SK-N-SH (cell line): ENCODE measurements around the gene HEY2. TPM values are rescaled to one million over a fixed set of nuclear protein-coding genes. Genes with fewer than 3 reads are reported as not detected.

Experiments
- CTCF ChIA-PET: fragments of 300-600, 350-600 bp; formaldehyde crosslinking; extraction: SDS; loops from one replicate; lab custom pipeline; 2021; lab: Yijun Ruan, JAX
- POLR2A ChIA-PET: fragments of 350-600 bp; sonication (Branson Sonifier 250); formaldehyde crosslinking; extraction: SDS; loops from one replicate; lab custom pipeline; 2020; ENCODE audit warnings: antibody characterized with exemption, inconsistent platforms; lab: Yijun Ruan, JAX
- DNase-seq: peaks from one replicate; pipeline ENCODE4 v3.0.0; 2012
- H2AFZ ChIP-seq: fragments of 200-600 bp; sonication (generic); 2 replicates; pipeline ENCODE4 v1.8.1; 2016; ENCODE audit warnings: antibody characterized with exemption, mild to moderate bottlenecking, low read depth
- H3F3A ChIP-seq: fragments of 200-600 bp; sonication (generic); replicated peaks from 2 replicates; pipeline ENCODE3; 2016; ENCODE audit warnings: antibody characterized with exemption, mild to moderate bottlenecking; ENCODE audit not compliant: insufficient read depth
- H3K27ac ChIP-seq, 2 experiments: fragments of 200-500 bp in 1 of 2; fragments of 200-600 bp in 1 of 2; sonication (Bioruptor generic) in 1 of 2; sonication (generic), shearing (Covaris generic) in 1 of 2; 2 replicates each; pipeline versions ENCODE4 v1.5.1 to v1.6.1; 2014 to 2016; ENCODE audit warnings: low read depth in 2 of 2, inconsistent platforms in 1 of 2, low read length in 1 of 2, mild to moderate bottlenecking in 1 of 2, mixed read lengths in 1 of 2
- H3K27me3 ChIP-seq: fragments of 200-600 bp; sonication (generic), shearing (Covaris generic); 2 replicates; pipeline ENCODE4 v1.6.1; 2016; ENCODE audit warnings: mixed run types; ENCODE audit not compliant: insufficient read depth
- H3K36me3 ChIP-seq, 2 experiments: fragments of 200-500 bp in 1 of 2; fragments of 200-600 bp in 1 of 2; sonication (Bioruptor generic) in 1 of 2; sonication (generic) in 1 of 2; replicated peaks in 1 of 2; 2 replicates each; pipeline versions ENCODE3 to v1.5.1; 2014 to 2016; ENCODE audit warnings: low read length in 1 of 2, mild to moderate bottlenecking in 1 of 2; ENCODE audit not compliant: insufficient read depth in 2 of 2, control insufficient read depth in 1 of 2
- H3K4me1 ChIP-seq, 2 experiments: fragments of 200-500 bp in 1 of 2; fragments of 200-600 bp in 1 of 2; sonication (Bioruptor generic) in 1 of 2; sonication (generic), shearing (Covaris generic) in 1 of 2; 2 replicates each; pipeline versions ENCODE4 v1.5.1 to v1.6.1; 2014 to 2016; ENCODE audit warnings: low read depth in 1 of 2, low read length in 1 of 2, mixed run types in 1 of 2; ENCODE audit not compliant: insufficient read depth in 2 of 2, control insufficient read depth in 1 of 2
- H3K4me2 ChIP-seq: fragments of 200-600 bp; sonication (generic), shearing (Covaris generic); 2 replicates; pipeline ENCODE4 v1.6.1; 2017; ENCODE audit warnings: mixed run types
- H3K4me3 ChIP-seq, 2 experiments: fragments of 200-500 bp in 1 of 2; fragments of 200-600 bp in 1 of 2; sonication (Bioruptor generic) in 1 of 2; sonication (generic), shearing (Covaris generic) in 1 of 2; 2 replicates each; pipeline versions ENCODE4 v1.5.1 to v1.8.1; 2014 to 2016; ENCODE audit warnings: low read depth in 2 of 2, inconsistent platforms in 1 of 2, low read length in 1 of 2, mild to moderate bottlenecking in 1 of 2, mixed read lengths in 1 of 2, moderate library complexity in 1 of 2
- H3K79me2 ChIP-seq: fragments of 200-600 bp; sonication (generic); 2 replicates; pipeline ENCODE4 v1.8.1; 2017; ENCODE audit warnings: mild to moderate bottlenecking; ENCODE audit not compliant: insufficient read depth
- H3K9ac ChIP-seq: fragments of 200-600 bp; sonication (generic); 2 replicates; pipeline ENCODE4 v1.6.1; 2017; ENCODE audit warnings: mixed run types
- H3K9me2 ChIP-seq: fragments of 200-600 bp; sonication (generic); 2 replicates; pipeline ENCODE4 v1.6.1; 2017; ENCODE audit warnings: mixed run types
- H3K9me3 ChIP-seq: fragments of 200-600 bp; sonication (generic); 2 replicates; pipeline ENCODE4 v1.6.1; 2017; ENCODE audit warnings: mixed run types, mild to moderate bottlenecking, moderate library complexity
- H4K20me1 ChIP-seq: fragments of 200-600 bp; sonication (generic); 2 replicates; pipeline ENCODE4 v1.6.1; 2017; ENCODE audit warnings: mild to moderate bottlenecking, mixed run types; ENCODE audit not compliant: insufficient read depth
- CHD2 ChIP-seq: fragments of 150-350 bp; IDR thresholded peaks from 2 replicates; pipeline ENCODE4 v1.6.1; 2018; ENCODE audit warnings: low read length; ENCODE audit not compliant: partially characterized antibody
- EP300 ChIP-seq, 2 experiments: IDR thresholded peaks; 2 replicates each; pipeline versions ENCODE4 v1.4.0 to v1.6.1; 2012; ENCODE audit warnings: borderline replicate concordance in 1 of 2, low read depth in 1 of 2, low read length in 1 of 2
- EZH2phosphoT487 ChIP-seq: fragments of 200-600 bp; sonication (generic); IDR thresholded peaks from 2 replicates; pipeline ENCODE4 v1.6.1; 2017; ENCODE audit warnings: low read depth, mixed run types, mild to moderate bottlenecking, antibody characterized with exemption, moderate library complexity, borderline replicate concordance
- GABPA ChIP-seq: IDR thresholded peaks from 2 replicates; pipeline ENCODE4 v1.4.0; 2012; ENCODE audit warnings: low read depth, mild to moderate bottlenecking
- JUND ChIP-seq: IDR thresholded peaks from 2 replicates; pipeline ENCODE4 v1.4.0; 2012
- MAX ChIP-seq: IDR thresholded peaks from 2 replicates; pipeline ENCODE4 v1.4.0; 2012; ENCODE audit warnings: low read depth
- MEF2A ChIP-seq: IDR thresholded peaks from 2 replicates; pipeline ENCODE4 v1.4.0; 2012; ENCODE audit warnings: low read depth, borderline replicate concordance
- NFIC ChIP-seq: IDR thresholded peaks from 2 replicates; pipeline ENCODE4 v1.4.0; 2012; ENCODE audit warnings: borderline replicate concordance
- POLR2AphosphoS5 ChIP-seq: IDR thresholded peaks from 2 replicates; pipeline ENCODE4 v1.6.1; 2012; ENCODE audit warnings: low read depth, low read length
- RCOR1 ChIP-seq: fragments of 150-350 bp; IDR thresholded peaks from 2 replicates; pipeline ENCODE4 v1.6.1; 2017; ENCODE audit warnings: antibody characterized with exemption, low read length
- TEAD4 ChIP-seq: IDR thresholded peaks from 2 replicates; pipeline ENCODE4 v1.4.0; 2012; ENCODE audit warnings: mild to moderate bottlenecking, borderline replicate concordance; ENCODE audit not compliant: insufficient read depth
- USF2 ChIP-seq: fragments of 150-350 bp; IDR thresholded peaks from 2 replicates; pipeline ENCODE4 v1.6.1; 2017; ENCODE audit warnings: antibody characterized with exemption, low read length, low read depth, borderline replicate concordance
- ZBTB33 ChIP-seq: IDR thresholded peaks from 2 replicates; pipeline ENCODE4 v1.4.0; 2012; ENCODE audit warnings: low read depth, borderline replicate concordance
- polyA plus RNA-seq, 3 experiments: library from polyadenylated mRNA; depleted of rRNA; stranded (reverse); fragments of >200 nt; gene quantifications; 2 replicates each; pipeline ENCODE4 v1.2.3, GENCODE V29; 2012

Gene HEY2
- polyA plus RNA-seq, 1 of the 3 experiments (the other 2 are of a cell fraction), result not detected

GRCh38 chr6:125808060-125808459, 58.6 kb downstream of the HEY2 start (continued):
- TF ChIP-seq USF2, result no peak
- no peak for TF ChIP-seq NFIC
- no peak for TF ChIP-seq MAX
- TF ChIP-seq TEAD4, result no peak

GRCh38 chr6:125808591-125808990, 59.2 kb downstream of the HEY2 start:
- H3F3A ChIP-seq, result peaks cover 26% of the 10 kb centered on the region
- ChIA-PET CTCF (no interaction called here), POLR2A (interaction anchor here (0.8 kb wide), 1 partner anchor 244 kb away, joined by 3 read pairs; no protein-coding TSS in a partner anchor)
- H3K27me3 ChIP-seq, result no peaks in the 10 kb centered on the region
- H4K20me1 ChIP-seq, result no peaks in the 10 kb centered on the region
- DNase-seq, result no peak
- H3K79me2 ChIP-seq, result peaks cover 32% of the 10 kb centered on the region
- TF ChIP-seq ZBTB33, result no peak
- no peak for TF ChIP-seq JUND
- TF ChIP-seq POLR2AphosphoS5, result no peak
- no peak for TF ChIP-seq MEF2A
- no peak for TF ChIP-seq EZH2phosphoT487
- TF ChIP-seq RCOR1, result no peak
- no peak for TF ChIP-seq CHD2
- no peak for TF ChIP-seq EP300 (IDR thresholded peaks at IDR 0.05; ENCODE audit: borderline replicate concordance in 1 of 2, low read depth in 1 of 2, low read length in 1 of 2)
- no peak for TF ChIP-seq GABPA
- peaks cover 0 to 4% of the 10 kb centered on the region in 2 experiments for H3K36me3 ChIP-seq
- H3K9me2 ChIP-seq, result no peaks in the 10 kb centered on the region
- H3K4me1 ChIP-seq, result peaks cover 28 to 34% of the 10 kb centered on the region in 2 experiments; a peak in 3 of 4 replicates
- H2AFZ ChIP-seq, result no peak overlapping the region
- H3K4me2 ChIP-seq, result no peak overlapping the region
- H3K9me3 ChIP-seq, result no peaks in the 10 kb centered on the region
- no peak overlapping the region for H3K9ac ChIP-seq
- no peak overlapping the region for H3K4me3 ChIP-seq
- H3K27ac ChIP-seq, result no peak overlapping the region; a peak in 1 of 4 replicates
